Effector memory CD4-positive, alpha-beta T cell (primary cell): ENCODE measurements around the gene KIF20B.

Experiments used
- DNase-seq, 3 donors: peaks; one replicate each; pipeline ENCODE4 v3.0.0-alpha.2; 2020
- H3K27ac ChIP-seq: 2 replicates; pipeline ENCODE4 v1.7.0; 2013; ENCODE audit warnings: mild to moderate bottlenecking, low read length, moderate library complexity; ENCODE audit not compliant: insufficient read depth, poor library complexity, severe bottlenecking
- H3K27me3 ChIP-seq: replicated peaks from 2 replicates; pipeline ENCODE4 v1.7.0; 2013; ENCODE audit warnings: mild to moderate bottlenecking, low read length; ENCODE audit not compliant: insufficient read depth, control insufficient read depth, poor library complexity, severe bottlenecking
- H3K36me3 ChIP-seq: 2 replicates; pipeline ENCODE4 v1.7.0; 2013; ENCODE audit warnings: mild to moderate bottlenecking, low read length, moderate library complexity; ENCODE audit not compliant: control insufficient read depth, insufficient read depth
- H3K4me1 ChIP-seq: 2 replicates; pipeline ENCODE4 v1.7.0; 2013; ENCODE audit warnings: low read length, mild to moderate bottlenecking; ENCODE audit not compliant: control insufficient read depth, insufficient read depth, poor library complexity, severe bottlenecking
- H3K4me3 ChIP-seq: 2 replicates; pipeline ENCODE4 v1.7.0; 2013; ENCODE audit warnings: low read length, low read depth, mild to moderate bottlenecking; ENCODE audit not compliant: insufficient read depth, poor library complexity, severe bottlenecking
- H3K9me3 ChIP-seq: 2 replicates; pipeline ENCODE4 v1.7.0; 2013; ENCODE audit warnings: mild to moderate bottlenecking, low read length, moderate library complexity; ENCODE audit not compliant: control insufficient read depth

The KIF20B gene

GRCh38 chr10:89685936-89686335, 15.5 kb upstream of the KIF20B start:
- no peak overlapping the region for H3K4me3 ChIP-seq
- no peak for DNase-seq
- H3K27ac ChIP-seq, result no peak overlapping the region
- no peaks in the 10 kb centered on the region for H3K4me1 ChIP-seq
- no peaks in the 10 kb centered on the region for H3K27me3 ChIP-seq
- no peaks in the 10 kb centered on the region for H3K9me3 ChIP-seq
- H3K36me3 ChIP-seq, result no peaks in the 10 kb centered on the region

GRCh38 chr10:89690027-89690426, 11.4 kb upstream of the KIF20B start:
- Histone ChIP-seq H3K4me3 (no peak overlapping the region), H3K27ac (no peak overlapping the region), H3K9me3 (no peaks in the 10 kb centered on the region), H3K27me3 (no peaks in the 10 kb centered on the region), H3K36me3 (no peaks in the 10 kb centered on the region), H3K4me1 (no peaks in the 10 kb centered on the region)
- no peak for DNase-seq

GRCh38 chr10:89692416-89692815, 9.0 kb upstream of the KIF20B start:
- Histone ChIP-seq H3K36me3 (no peaks in the 10 kb centered on the region), H3K27me3 (no peaks in the 10 kb centered on the region), H3K4me3 (no peak overlapping the region), H3K27ac (no peak overlapping the region), H3K4me1 (no peaks in the 10 kb centered on the region), H3K9me3 (no peaks in the 10 kb centered on the region)
- DNase-seq, result no peak

- Histone ChIP-seq H3K27ac (no peak overlapping the region), H3K9me3 (no peaks in the 10 kb centered on the region), H3K27me3 (no peaks in the 10 kb centered on the region), H3K36me3 (no peaks in the 10 kb centered on the region), H3K4me3 (no peak overlapping the region), H3K4me1 (no peaks in the 10 kb centered on the region)
- DNase-seq, result no peak
Observed at GRCh38 chr10:89693176-89693575, 8.2 kb upstream of the KIF20B start.

- Histone ChIP-seq H3K36me3 (no peaks in the 10 kb centered on the region), H3K27me3 (no peaks in the 10 kb centered on the region), H3K4me3 (no peak overlapping the region), H3K27ac (no peak overlapping the region), H3K4me1 (no peaks in the 10 kb centered on the region), H3K9me3 (no peaks in the 10 kb centered on the region)
- no peak for DNase-seq
Observed at GRCh38 chr10:89695307-89695706, 6.1 kb upstream of the KIF20B start.

- H3K27ac ChIP-seq, result no peak overlapping the region
- H3K9me3 ChIP-seq, result no peaks in the 10 kb centered on the region
- peaks cover 6% of the 10 kb centered on the region for H3K4me1 ChIP-seq
- H3K36me3 ChIP-seq, result no peaks in the 10 kb centered on the region
- no peak for DNase-seq
- H3K4me3 ChIP-seq, result no peak overlapping the region
- no peaks in the 10 kb centered on the region for H3K27me3 ChIP-seq
Observed at GRCh38 chr10:89697946-89698345, 3.4 kb upstream of the KIF20B start.

GRCh38 chr10:89699581-89700064, 1.8 kb upstream of the KIF20B start:
- Histone ChIP-seq H3K27me3 (no peaks in the 10 kb centered on the region), H3K4me1 (peaks cover 6% of the 10 kb centered on the region), H3K4me3 (no peak overlapping the region), H3K9me3 (no peaks in the 10 kb centered on the region), H3K27ac (no peak overlapping the region), H3K36me3 (no peaks in the 10 kb centered on the region)
- DNase-seq, result no peak

GRCh38 chr10:89700923-89701241, 508 bp upstream of the KIF20B start:
- Histone ChIP-seq H3K9me3 (no peaks in the 10 kb centered on the region), H3K27ac (peak overlapping the region; percentile 85), H3K4me1 (peaks cover 6% of the 10 kb centered on the region), H3K27me3 (no peaks in the 10 kb centered on the region), H3K4me3 (peak overlapping the region; percentile 88), H3K36me3 (no peaks in the 10 kb centered on the region)
- DNase-seq, result no peak

GRCh38 chr10:89702121-89702480, 711 bp downstream of the KIF20B start:
- no peaks in the 10 kb centered on the region for H3K27me3 ChIP-seq
- DNase-seq, result peak in 1 of 3 donors; percentile 2
- peaks cover 6% of the 10 kb centered on the region for H3K4me1 ChIP-seq
- H3K27ac ChIP-seq, result peak overlapping the region; percentile 85
- H3K4me3 ChIP-seq, result peak overlapping the region; percentile 88
- no peaks in the 10 kb centered on the region for H3K9me3 ChIP-seq
- H3K36me3 ChIP-seq, result no peaks in the 10 kb centered on the region

GRCh38 chr10:89705466-89705865, 4.1 kb downstream of the KIF20B start:
- Histone ChIP-seq H3K4me1 (peaks cover 6% of the 10 kb centered on the region), H3K27ac (no peak overlapping the region), H3K27me3 (no peaks in the 10 kb centered on the region), H3K36me3 (peaks cover 5% of the 10 kb centered on the region), H3K9me3 (no peaks in the 10 kb centered on the region), H3K4me3 (no peak overlapping the region)
- DNase-seq, result no peak

- Histone ChIP-seq H3K27me3 (no peaks in the 10 kb centered on the region), H3K4me3 (no peak overlapping the region), H3K36me3 (peaks cover 5% of the 10 kb centered on the region), H3K27ac (no peak overlapping the region), H3K9me3 (no peaks in the 10 kb centered on the region), H3K4me1 (peaks cover 6% of the 10 kb centered on the region)
- DNase-seq, result no peak
Observed at GRCh38 chr10:89706011-89706410, 4.6 kb downstream of the KIF20B start.
